WTC11 (cell line): Measurements from ENCODE around the gene KLHDC1. TPM values are rescaled to one million over a fixed set of nuclear protein-coding genes. Genes with fewer than 3 reads are reported as not detected.
"Not testable (repeated sequence)": the region's sequence is repeated elsewhere in the genome, so short reads cannot be mapped to it uniquely, and the experiment has no call there.

Experiments
- ATAC-seq: fragments of 200-7000 bp; cut with Tn5 transposase; 2 replicates; pipeline ENCODE4 v1.10.0; 2021; ENCODE audit warnings: mild to moderate bottlenecking, moderate library complexity
- CTCF ChIA-PET: fragments of 300-600 bp; sonication (Branson Sonifier 250); formaldehyde crosslinking; loops from one replicate; lab custom pipeline; 2021; ENCODE audit warnings: antibody characterized with exemption; lab: Charles Lee
- POLR2A ChIA-PET: fragments of 350-600 bp; sonication (Branson Sonifier 250); formaldehyde crosslinking; loops from one replicate; lab custom pipeline; 2021; ENCODE audit warnings: antibody characterized with exemption; lab: Charles Lee
- DNase-seq: peaks from one replicate; pipeline ENCODE4 v3.0.0; 2021; ENCODE audit warnings: low spot score
- H3K27ac Mint-ChIP-seq: 2 replicates; pipeline ENCODE4 v1.8.0; 2021; ENCODE audit warnings: mixed read lengths
- H3K27me3 Mint-ChIP-seq: 2 replicates; pipeline ENCODE4 v1.8.0; 2021; ENCODE audit warnings: low read depth, mild to moderate bottlenecking, moderate library complexity, mixed read lengths
- H3K36me3 Mint-ChIP-seq: 2 replicates; pipeline ENCODE4 v1.8.0; 2021; ENCODE audit warnings: mixed read lengths
- H3K4me1 Mint-ChIP-seq: 2 replicates; pipeline ENCODE4 v1.8.0; 2022; ENCODE audit warnings: mixed read lengths
- H3K4me3 Mint-ChIP-seq: 2 replicates; pipeline ENCODE4 v1.8.0; 2021; ENCODE audit warnings: mild to moderate bottlenecking, moderate library complexity, mixed read lengths
- H3K9me3 Mint-ChIP-seq: 2 replicates; pipeline ENCODE4 v1.8.0; 2021; ENCODE audit warnings: mixed read lengths
- E2F1 ChIP-seq: sonication (generic); formaldehyde crosslinking; IDR thresholded peaks from 2 replicates; pipeline ENCODE4 v1.8.0; 2022; ENCODE audit warnings: mild to moderate bottlenecking, missing genetic modification reagents
- FOXK1 ChIP-seq: sonication (generic); formaldehyde crosslinking; IDR thresholded peaks from 2 replicates; pipeline ENCODE4 v1.8.0; 2022; ENCODE audit warnings: mild to moderate bottlenecking, moderate library complexity, missing genetic modification reagents
- FOXP4 ChIP-seq: sonication (generic); formaldehyde crosslinking; IDR thresholded peaks from 2 replicates; pipeline ENCODE4 v1.8.0; 2022; ENCODE audit warnings: mild to moderate bottlenecking, missing genetic modification reagents
- GABPB1 ChIP-seq: sonication (generic); formaldehyde crosslinking; IDR thresholded peaks from 2 replicates; pipeline ENCODE4 v1.8.1; 2023; ENCODE audit warnings: mild to moderate bottlenecking, missing genetic modification reagents
- MXD4 ChIP-seq: fragments of 250-450 bp; sonication (Bioruptor Pico); IDR thresholded peaks from 2 replicates; pipeline ENCODE4 v1.8.0; 2021; ENCODE audit warnings: mild to moderate bottlenecking, moderate library complexity, borderline replicate concordance
- NFE2L1 ChIP-seq: sonication (generic); formaldehyde crosslinking; IDR thresholded peaks from 2 replicates; pipeline ENCODE4 v1.8.1; 2023; ENCODE audit warnings: missing genetic modification reagents
- NR1H2 ChIP-seq: sonication (generic); formaldehyde crosslinking; IDR thresholded peaks from 2 replicates; pipeline ENCODE4 v1.9.0; 2021; ENCODE audit warnings: mild to moderate bottlenecking, moderate library complexity, missing genetic modification reagents
- NR2C2 ChIP-seq: sonication (generic); formaldehyde crosslinking; IDR thresholded peaks from 2 replicates; pipeline ENCODE4 v1.8.0; 2022; ENCODE audit warnings: mild to moderate bottlenecking, missing genetic modification reagents
- RORB ChIP-seq: fragments of 250-450 bp; sonication (Bioruptor Pico); IDR thresholded peaks from 2 replicates; pipeline ENCODE4 v1.9.0; 2021; ENCODE audit warnings: mild to moderate bottlenecking
- SOX15 ChIP-seq: fragments of 250-450 bp; sonication (Bioruptor Pico); IDR thresholded peaks from 2 replicates; pipeline ENCODE4 v1.9.0; 2021; ENCODE audit warnings: mild to moderate bottlenecking
- TEAD1 ChIP-seq: sonication (generic); formaldehyde crosslinking; IDR thresholded peaks from 2 replicates; pipeline ENCODE4 v1.8.0; 2022; ENCODE audit warnings: mild to moderate bottlenecking, missing genetic modification reagents
- TEAD4 ChIP-seq: sonication (generic); formaldehyde crosslinking; IDR thresholded peaks from 2 replicates; pipeline ENCODE4 v1.8.0; 2022; ENCODE audit warnings: mild to moderate bottlenecking, missing genetic modification reagents
- ZBTB21 ChIP-seq: sonication (generic); formaldehyde crosslinking; IDR thresholded peaks from 2 replicates; pipeline ENCODE4 v1.8.1; 2023; ENCODE audit warnings: mild to moderate bottlenecking, missing genetic modification reagents, borderline replicate concordance
- ZNF121 ChIP-seq: sonication (generic); formaldehyde crosslinking; IDR thresholded peaks from 2 replicates; pipeline ENCODE4 v1.8.0; 2023; ENCODE audit warnings: missing genetic modification reagents
- ZNF532 ChIP-seq: fragments of 250-450 bp; sonication (Bioruptor Pico); IDR thresholded peaks from 2 replicates; pipeline ENCODE4 v1.9.0; 2021; ENCODE audit warnings: mild to moderate bottlenecking, borderline replicate concordance
- ZNF671 ChIP-seq: fragments of 250-450 bp; sonication (Bioruptor Pico); IDR thresholded peaks from 2 replicates; pipeline ENCODE4 v1.8.0; 2021; ENCODE audit warnings: mild to moderate bottlenecking
- total RNA-seq: library from RNA; stranded (reverse); gene quantifications from 3 replicates; pipeline ENCODE4 v1.2.3, GENCODE V29; 2021
- TF ChIP-seq, protein P1 (sequence below): sonication (generic); formaldehyde crosslinking; IDR thresholded peaks from 2 replicates; pipeline ENCODE4 v1.8.0; 2022; ENCODE audit warnings: missing genetic modification reagents
- TF ChIP-seq, protein P2 (sequence below): sonication (generic); formaldehyde crosslinking; IDR thresholded peaks from 2 replicates; pipeline ENCODE4 v1.8.1; 2023; ENCODE audit warnings: mild to moderate bottlenecking, missing genetic modification reagents

Gene KLHDC1
- total RNA-seq, 1 experiment from 2014 or later: not detected

- POLR2A ChIA-PET: no interaction called here
- H3K36me3 Mint-ChIP-seq: no peaks in the 10 kb centered on the region
- H3K9me3 Mint-ChIP-seq: peaks cover 8% of the 10 kb centered on the region
- ATAC-seq (no peak), DNase-seq (no peak)
- H3K4me1 Mint-ChIP-seq: peaks cover 6% of the 10 kb centered on the region; the same call in 1 of the 2 replicates
- H3K27ac Mint-ChIP-seq: no peak overlapping the region
- TF ChIP-seq SOX15 (no peak), RORB (no peak), ZBTB21 (no peak), NFE2L1 (CRISPR knock-in tag) (no peak), TEAD4 (CRISPR knock-in tag) (no peak), E2F1 (CRISPR knock-in tag) (no peak), ZNF671 (CRISPR knock-in tag) (no peak)
- H3K27me3 Mint-ChIP-seq: peaks cover 9% of the 10 kb centered on the region
- no peak overlapping the region for H3K4me3 Mint-ChIP-seq
- CTCF ChIA-PET: no interaction called here
Measured at GRCh38 chr14:49720744-49721143, 27.8 kb downstream of the KLHDC1 start.

- H3K9me3 Mint-ChIP-seq, DNase-seq, POLR2A ChIA-PET, H3K27ac Mint-ChIP-seq, H3K4me3 Mint-ChIP-seq, CTCF ChIA-PET, H3K4me1 Mint-ChIP-seq, H3K27me3 Mint-ChIP-seq, H3K36me3 Mint-ChIP-seq: not testable (repeated sequence)
- 0 out of 2 replicates have a peak, but pooled peaks have one; percentile 58 for TF ChIP-seq GABPB1 (CRISPR knock-in tag)
- ATAC-seq: peak; percentile 76
Measured at GRCh38 chr14:49721733-49722435, 29.0 kb downstream of the KLHDC1 start.

GRCh38 chr14:49727171-49727570 is 34.3 kb downstream of the KLHDC1 start:
- Mint-ChIP-seq H3K4me1 (no peaks in the 10 kb centered on the region), H3K9me3 (peaks cover 4% of the 10 kb centered on the region), H3K36me3 (no peaks in the 10 kb centered on the region), H3K27me3 (peaks cover 2% of the 10 kb centered on the region; the same call in 1 of the 2 replicates), H3K27ac (no peak overlapping the region), H3K4me3 (no peak overlapping the region)
- POLR2A ChIA-PET: interaction anchor here (0.6 kb wide), 1 partner anchor 121 kb away, joined by 3 read pairs; no protein-coding TSS in a partner anchor
- CTCF ChIA-PET: no interaction called here
- no peak for DNase-seq
- no peak for ATAC-seq
- TF ChIP-seq NR2C2 (CRISPR knock-in tag) (no peak), ZNF532 (CRISPR knock-in tag) (no peak), E2F1 (CRISPR knock-in tag) (no peak), TEAD1 (CRISPR knock-in tag) (no peak), GABPB1 (CRISPR knock-in tag) (no peak), NR1H2 (CRISPR knock-in tag) (no peak), FOXK1 (CRISPR knock-in tag) (no peak), MXD4 (CRISPR knock-in tag) (no peak), ZNF121 (CRISPR knock-in tag) (no peak), FOXP4 (CRISPR knock-in tag) (no peak)
- TF ChIP-seq, protein P1, sequence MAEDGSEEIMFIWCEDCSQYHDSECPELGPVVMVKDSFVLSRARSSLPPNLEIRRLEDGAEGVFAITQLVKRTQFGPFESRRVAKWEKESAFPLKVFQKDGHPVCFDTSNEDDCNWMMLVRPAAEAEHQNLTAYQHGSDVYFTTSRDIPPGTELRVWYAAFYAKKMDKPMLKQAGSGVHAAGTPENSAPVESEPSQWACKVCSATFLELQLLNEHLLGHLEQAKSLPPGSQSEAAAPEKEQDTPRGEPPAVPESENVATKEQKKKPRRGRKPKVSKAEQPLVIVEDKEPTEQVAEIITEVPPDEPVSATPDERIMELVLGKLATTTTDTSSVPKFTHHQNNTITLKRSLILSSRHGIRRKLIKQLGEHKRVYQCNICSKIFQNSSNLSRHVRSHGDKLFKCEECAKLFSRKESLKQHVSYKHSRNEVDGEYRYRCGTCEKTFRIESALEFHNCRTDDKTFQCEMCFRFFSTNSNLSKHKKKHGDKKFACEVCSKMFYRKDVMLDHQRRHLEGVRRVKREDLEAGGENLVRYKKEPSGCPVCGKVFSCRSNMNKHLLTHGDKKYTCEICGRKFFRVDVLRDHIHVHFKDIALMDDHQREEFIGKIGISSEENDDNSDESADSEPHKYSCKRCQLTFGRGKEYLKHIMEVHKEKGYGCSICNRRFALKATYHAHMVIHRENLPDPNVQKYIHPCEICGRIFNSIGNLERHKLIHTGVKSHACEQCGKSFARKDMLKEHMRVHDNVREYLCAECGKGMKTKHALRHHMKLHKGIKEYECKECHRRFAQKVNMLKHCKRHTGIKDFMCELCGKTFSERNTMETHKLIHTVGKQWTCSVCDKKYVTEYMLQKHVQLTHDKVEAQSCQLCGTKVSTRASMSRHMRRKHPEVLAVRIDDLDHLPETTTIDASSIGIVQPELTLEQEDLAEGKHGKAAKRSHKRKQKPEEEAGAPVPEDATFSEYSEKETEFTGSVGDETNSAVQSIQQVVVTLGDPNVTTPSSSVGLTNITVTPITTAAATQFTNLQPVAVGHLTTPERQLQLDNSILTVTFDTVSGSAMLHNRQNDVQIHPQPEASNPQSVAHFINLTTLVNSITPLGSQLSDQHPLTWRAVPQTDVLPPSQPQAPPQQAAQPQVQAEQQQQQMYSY: no peak
- TF ChIP-seq, protein P2, sequence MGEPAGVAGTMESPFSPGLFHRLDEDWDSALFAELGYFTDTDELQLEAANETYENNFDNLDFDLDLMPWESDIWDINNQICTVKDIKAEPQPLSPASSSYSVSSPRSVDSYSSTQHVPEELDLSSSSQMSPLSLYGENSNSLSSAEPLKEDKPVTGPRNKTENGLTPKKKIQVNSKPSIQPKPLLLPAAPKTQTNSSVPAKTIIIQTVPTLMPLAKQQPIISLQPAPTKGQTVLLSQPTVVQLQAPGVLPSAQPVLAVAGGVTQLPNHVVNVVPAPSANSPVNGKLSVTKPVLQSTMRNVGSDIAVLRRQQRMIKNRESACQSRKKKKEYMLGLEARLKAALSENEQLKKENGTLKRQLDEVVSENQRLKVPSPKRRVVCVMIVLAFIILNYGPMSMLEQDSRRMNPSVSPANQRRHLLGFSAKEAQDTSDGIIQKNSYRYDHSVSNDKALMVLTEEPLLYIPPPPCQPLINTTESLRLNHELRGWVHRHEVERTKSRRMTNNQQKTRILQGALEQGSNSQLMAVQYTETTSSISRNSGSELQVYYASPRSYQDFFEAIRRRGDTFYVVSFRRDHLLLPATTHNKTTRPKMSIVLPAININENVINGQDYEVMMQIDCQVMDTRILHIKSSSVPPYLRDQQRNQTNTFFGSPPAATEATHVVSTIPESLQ (CRISPR knock-in tag): no peak
